Activated naive CD8-positive, alpha-beta T cell treated with anti-CD3 and anti-CD28 coated beads, Interleukin-2, amount 50 U/mL, for 24 hours (primary cell): Measurements from ENCODE around the gene ECPAS.
A peak's percentile ranks its signal among the peaks of the same experiment; 100 is the strongest.
"Not testable (repeated sequence)": the region's sequence is repeated elsewhere in the genome, so short reads cannot be mapped to it uniquely, and the experiment has no call there.

Source experiments
- ATAC-seq: fragments of 150-1000 bp; cut with Tn5 transposase; one replicate; pipeline ENCODE4 v1.10.0; 2021
- DNase-seq: peaks from one replicate; pipeline ENCODE4 v3.0.0; 2021
- H3K27ac Mint-ChIP-seq: one replicate; pipeline ENCODE4 v1.8.0; 2021; ENCODE audit warnings: mild to moderate bottlenecking, mixed read lengths
- H3K27me3 Mint-ChIP-seq: one replicate; pipeline ENCODE4 v1.8.0; 2021; ENCODE audit warnings: mixed read lengths
- H3K36me3 Mint-ChIP-seq: one replicate; pipeline ENCODE4 v1.8.0; 2021; ENCODE audit warnings: low read depth, mixed read lengths
- H3K4me1 Mint-ChIP-seq: one replicate; pipeline ENCODE4 v1.8.0; 2021; ENCODE audit warnings: mixed read lengths
- H3K4me3 Mint-ChIP-seq: one replicate; pipeline ENCODE4 v1.8.0; 2021; ENCODE audit warnings: mild to moderate bottlenecking, moderate library complexity, mixed read lengths
- H3K9me3 Mint-ChIP-seq: one replicate; pipeline ENCODE4 v1.8.0; 2021; ENCODE audit warnings: mixed read lengths

ECPAS gene, protein sequence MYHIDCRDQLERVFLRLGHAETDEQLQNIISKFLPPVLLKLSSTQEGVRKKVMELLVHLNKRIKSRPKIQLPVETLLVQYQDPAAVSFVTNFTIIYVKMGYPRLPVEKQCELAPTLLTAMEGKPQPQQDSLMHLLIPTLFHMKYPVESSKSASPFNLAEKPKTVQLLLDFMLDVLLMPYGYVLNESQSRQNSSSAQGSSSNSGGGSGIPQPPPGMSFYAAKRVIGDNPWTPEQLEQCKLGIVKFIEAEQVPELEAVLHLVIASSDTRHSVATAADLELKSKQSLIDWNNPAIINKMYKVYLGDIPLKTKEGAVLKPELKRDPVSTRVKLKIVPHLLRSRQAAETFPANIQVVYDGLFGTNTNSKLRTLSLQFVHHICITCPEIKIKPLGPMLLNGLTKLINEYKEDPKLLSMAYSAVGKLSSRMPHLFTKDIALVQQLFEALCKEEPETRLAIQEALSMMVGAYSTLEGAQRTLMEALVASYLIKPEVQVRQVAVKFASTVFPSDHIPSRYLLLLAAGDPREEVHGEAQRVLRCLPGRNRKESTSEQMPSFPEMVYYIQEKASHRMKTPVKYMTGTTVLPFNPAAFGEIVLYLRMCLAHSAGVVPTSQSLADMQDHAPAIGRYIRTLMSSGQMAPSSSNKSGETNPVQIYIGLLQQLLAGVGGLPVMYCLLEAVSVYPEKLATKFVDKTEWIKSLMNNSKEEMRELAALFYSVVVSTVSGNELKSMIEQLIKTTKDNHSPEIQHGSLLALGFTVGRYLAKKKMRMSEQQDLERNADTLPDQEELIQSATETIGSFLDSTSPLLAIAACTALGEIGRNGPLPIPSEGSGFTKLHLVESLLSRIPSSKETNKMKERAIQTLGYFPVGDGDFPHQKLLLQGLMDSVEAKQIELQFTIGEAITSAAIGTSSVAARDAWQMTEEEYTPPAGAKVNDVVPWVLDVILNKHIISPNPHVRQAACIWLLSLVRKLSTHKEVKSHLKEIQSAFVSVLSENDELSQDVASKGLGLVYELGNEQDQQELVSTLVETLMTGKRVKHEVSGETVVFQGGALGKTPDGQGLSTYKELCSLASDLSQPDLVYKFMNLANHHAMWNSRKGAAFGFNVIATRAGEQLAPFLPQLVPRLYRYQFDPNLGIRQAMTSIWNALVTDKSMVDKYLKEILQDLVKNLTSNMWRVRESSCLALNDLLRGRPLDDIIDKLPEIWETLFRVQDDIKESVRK (N-terminal part only)

DNA sequence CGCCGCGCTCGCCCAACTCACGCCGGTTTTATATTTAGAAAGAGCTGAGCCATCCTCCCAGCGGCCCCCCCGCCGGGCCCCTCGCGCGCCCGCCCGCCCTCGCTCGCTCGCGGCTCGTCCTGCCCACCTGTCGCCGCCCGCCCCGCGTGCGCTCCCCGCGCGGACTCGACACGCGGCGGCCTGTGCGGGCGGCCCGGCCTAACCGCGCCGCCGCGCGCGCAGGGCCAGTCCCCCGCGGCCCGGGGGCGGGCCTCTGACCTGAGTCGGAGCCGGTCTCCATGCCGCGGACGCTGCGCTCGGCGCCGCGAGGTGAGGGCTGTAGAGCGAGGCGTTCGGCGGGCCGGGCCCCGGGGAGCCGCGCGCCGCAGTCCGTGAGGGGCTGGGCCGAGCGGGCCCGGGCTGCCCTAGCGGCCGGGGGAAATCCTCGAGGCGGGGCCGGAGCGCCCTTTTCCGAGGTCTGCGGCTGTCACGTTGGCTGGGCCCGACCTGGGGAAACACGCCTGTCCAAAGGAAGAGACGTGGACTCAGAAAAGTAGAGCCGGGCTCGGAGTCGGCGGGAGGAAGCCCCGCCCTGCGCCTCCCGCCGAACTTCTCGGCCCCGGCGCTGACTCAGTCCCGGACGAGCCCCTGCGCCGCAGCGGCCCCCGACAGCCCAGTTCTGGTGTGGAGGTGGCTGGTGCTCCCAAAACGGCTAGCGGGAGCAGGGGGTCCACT is at the start of gene ECPAS:
TSS of gene ECPAS (minus strand) at position 526 of the 714 bp plus-strand sequence. CDS start 11,465 bp downstream, outside the sequence.
- ATAC-seq (peak; percentile 76), DNase-seq (peak; percentile 79)
- Mint-ChIP-seq H3K27me3 (no peaks in the 10 kb centered on the region), H3K4me1 (peaks cover 33% of the 10 kb centered on the region), H3K27ac (peak within 1 kb of the TSS; percentile 91), H3K36me3 (peaks cover 10% of the 10 kb centered on the region), H3K9me3 (no peaks in the 10 kb centered on the region), H3K4me3 (peak within 1 kb of the TSS; percentile 84)

DNA sequence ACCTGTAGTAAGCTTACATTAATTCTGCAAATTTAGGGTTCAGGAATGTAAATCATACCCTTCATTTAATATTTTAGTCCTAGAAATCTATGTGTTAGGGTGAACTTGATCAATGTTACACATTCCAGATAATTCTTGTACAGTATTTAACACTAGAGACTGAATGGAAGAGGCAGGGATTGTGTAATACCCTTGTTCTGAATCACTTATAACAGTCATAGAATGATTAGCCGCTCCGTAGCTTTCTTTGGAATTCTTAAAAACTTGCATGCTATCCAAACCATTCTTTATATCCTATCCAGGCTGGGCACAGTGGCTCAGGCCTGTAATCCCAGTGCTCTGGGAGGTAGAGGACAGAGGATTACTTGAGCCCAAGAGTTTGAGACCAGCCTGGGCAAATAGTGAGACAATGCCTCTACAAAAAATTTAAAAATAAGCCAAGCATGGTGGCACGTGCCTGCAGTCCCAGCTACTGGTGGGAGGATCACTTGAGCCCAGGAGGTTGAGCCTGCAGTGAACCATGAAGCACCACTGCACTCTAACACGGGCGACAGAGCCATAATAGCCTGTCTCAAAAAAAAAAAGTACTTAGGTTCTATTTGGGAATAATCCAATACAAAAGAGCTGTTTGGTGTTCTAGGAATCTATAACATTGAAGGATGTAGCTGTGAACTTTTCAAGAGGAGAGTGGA is 49.1 kb upstream of the ECPAS start:
- Mint-ChIP-seq H3K36me3 (peaks cover 51% of the 10 kb centered on the region), H3K4me3 (no peak overlapping the region), H3K27ac (no peak overlapping the region), H3K27me3 (no peaks in the 10 kb centered on the region), H3K9me3 (peaks cover 32% of the 10 kb centered on the region), H3K4me1 (no peaks in the 10 kb centered on the region)
- ATAC-seq (no peak), DNase-seq (no peak)

DNA sequence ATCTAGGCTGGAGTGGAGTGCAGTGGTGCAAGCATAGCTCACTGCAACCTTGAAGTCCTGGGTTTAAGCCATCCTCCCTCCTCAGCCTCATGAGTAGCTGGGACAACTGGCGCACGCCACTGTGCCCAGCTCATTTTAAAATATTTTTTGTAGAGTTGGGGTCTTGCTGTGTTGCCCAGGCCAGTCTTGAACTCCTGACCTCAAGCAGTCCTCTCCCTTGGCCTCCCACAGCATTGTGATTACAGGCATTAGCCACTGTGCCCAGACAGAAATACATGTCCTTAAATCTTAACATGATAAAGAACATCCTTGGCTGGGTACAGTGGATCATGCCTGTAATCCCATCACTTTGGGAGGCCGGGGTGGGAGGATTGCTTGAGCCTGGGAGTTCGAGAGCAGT is 47.5 kb upstream of the ECPAS start:
- Mint-ChIP-seq H3K27me3 (no peaks in the 10 kb centered on the region), H3K4me3 (no peak overlapping the region), H3K9me3 (peaks cover 27% of the 10 kb centered on the region), H3K4me1 (peaks cover 6% of the 10 kb centered on the region), H3K27ac (no peak overlapping the region), H3K36me3 (peaks cover 45% of the 10 kb centered on the region)
- no peak for DNase-seq
- no peak for ATAC-seq

DNA sequence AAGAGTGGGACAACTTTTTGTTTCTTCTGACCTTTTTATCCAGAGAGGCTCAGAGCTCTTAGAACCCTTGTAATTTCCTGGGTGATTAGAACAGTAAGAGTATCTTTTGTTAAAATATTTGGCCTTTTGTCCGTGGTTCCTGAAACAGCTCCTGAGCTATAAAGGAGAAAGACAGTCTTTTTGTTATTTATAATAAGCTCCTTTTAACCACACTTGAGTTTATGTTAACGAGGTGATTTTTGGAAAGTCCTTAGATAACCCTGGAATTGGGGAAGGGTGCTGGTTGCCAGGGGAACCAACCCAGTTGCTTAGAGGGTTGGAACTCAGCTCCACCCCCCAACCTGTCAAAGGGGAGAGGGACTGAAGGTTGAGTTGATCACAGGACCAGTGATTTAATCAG is 45.6 kb upstream of the ECPAS start:
- no peak overlapping the region for H3K4me3 Mint-ChIP-seq
- no peak overlapping the region for H3K27ac Mint-ChIP-seq
- peaks cover 38% of the 10 kb centered on the region for H3K36me3 Mint-ChIP-seq
- H3K4me1 Mint-ChIP-seq: peaks cover 19% of the 10 kb centered on the region
- no peak for DNase-seq
- peaks cover 19% of the 10 kb centered on the region for H3K9me3 Mint-ChIP-seq
- H3K27me3 Mint-ChIP-seq: no peaks in the 10 kb centered on the region
- no peak for ATAC-seq

DNA sequence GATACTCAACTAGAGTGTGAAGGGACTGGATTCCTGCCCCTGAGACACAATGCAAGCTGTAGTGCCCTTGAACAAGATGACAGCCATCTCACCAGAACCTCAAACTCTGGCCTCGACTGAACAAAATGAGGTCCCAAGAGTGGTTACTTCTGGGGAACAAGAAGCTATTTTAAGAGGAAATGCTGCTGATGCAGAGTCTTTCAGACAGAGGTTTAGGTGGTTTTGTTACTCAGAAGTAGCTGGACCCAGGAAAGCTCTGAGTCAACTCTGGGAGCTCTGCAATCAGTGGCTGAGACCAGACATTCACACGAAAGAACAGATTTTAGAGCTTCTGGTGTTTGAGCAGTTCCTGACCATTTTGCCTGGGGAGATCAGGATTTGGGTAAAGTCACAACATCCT is 43.2 kb upstream of the ECPAS start:
- H3K4me1 Mint-ChIP-seq: peaks cover 23% of the 10 kb centered on the region
- DNase-seq (no peak), ATAC-seq (peak; percentile 45)
- H3K27me3 Mint-ChIP-seq: peaks cover 10% of the 10 kb centered on the region
- no peak overlapping the region for H3K4me3 Mint-ChIP-seq
- no peak overlapping the region for H3K27ac Mint-ChIP-seq
- H3K36me3 Mint-ChIP-seq: peaks cover 18% of the 10 kb centered on the region
- peaks cover 9% of the 10 kb centered on the region for H3K9me3 Mint-ChIP-seq

DNA sequence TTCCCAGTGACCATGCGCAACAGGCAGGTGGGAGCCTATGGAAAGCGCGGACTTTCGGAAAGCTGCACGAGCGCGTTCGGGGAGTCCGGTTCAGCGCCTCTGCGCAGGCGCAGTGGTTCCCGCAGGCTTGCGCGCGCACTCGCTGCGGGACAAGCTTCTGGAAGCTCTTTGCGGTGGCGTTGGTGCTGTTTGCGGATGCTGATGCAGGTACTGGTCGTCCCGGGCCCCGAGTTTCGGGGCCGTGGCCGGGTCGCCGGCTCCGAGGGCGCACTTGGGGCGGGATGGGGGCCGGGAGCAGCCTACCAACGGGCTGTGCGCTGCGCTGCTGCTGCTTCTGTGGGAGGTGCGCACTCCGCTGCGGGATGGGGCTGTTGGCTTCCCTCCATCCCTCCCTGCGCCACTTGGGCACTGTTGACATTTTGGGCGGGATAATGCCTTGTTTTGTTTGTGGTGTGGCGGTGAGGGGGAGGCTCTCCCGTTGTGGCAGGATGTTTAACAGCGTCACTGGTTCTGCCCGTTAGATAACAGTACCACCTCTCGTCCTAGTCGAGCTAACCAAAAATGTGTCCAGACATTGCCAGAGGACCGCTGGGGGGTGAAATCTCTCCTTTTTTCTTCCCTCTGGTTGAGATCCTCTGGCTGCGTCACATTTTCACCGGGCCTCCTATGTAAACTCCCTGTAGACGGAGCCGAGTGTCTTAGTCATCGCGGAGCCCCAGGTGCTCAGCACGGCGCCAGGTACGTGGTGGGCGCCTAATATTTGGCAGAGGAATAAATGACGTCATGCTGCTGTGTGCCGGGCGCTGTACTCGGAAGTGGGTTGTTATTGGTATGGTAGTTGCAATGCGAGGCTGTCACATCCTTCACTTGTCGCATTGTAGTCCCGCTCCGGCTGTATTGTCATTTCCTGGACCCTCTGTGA is 41.1 kb upstream of the ECPAS start, which contains the start of gene ZNF483:
TSS of gene ZNF483 (plus strand) at position 124 of the 922 bp plus-strand sequence. CDS start 2,217 bp downstream, outside the sequence.
- Mint-ChIP-seq H3K9me3 (peaks cover 5% of the 10 kb centered on the region), H3K36me3 (peaks cover 12% of the 10 kb centered on the region), H3K4me1 (peaks cover 23% of the 10 kb centered on the region), H3K4me3 (peak within 1 kb of the TSS; percentile 79), H3K27me3 (peaks cover 17% of the 10 kb centered on the region), H3K27ac (peak within 1 kb of the TSS; percentile 43)
- DNase-seq (peak; percentile 71), ATAC-seq (peak; percentile 67)

DNA sequence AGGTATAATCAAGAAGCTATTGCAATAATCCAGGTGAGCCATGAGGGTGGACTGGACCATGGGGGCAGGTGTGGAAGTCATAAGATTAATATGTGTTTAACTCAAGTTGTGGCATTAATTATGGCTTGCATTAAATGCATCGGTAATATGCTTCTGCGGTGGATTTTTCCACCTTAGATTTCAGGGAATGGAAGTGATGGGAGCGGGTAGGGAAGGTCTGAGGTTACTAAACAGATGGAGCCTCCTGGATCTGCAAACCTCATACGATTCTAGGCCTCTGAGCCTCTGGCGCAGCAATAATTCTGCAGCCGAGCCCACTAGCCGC is 40.5 kb upstream of the ECPAS start:
- Mint-ChIP-seq H3K36me3 (peaks cover 10% of the 10 kb centered on the region), H3K9me3 (peaks cover 5% of the 10 kb centered on the region), H3K27me3 (peaks cover 17% of the 10 kb centered on the region), H3K4me3 (peak overlapping the region; percentile 79), H3K4me1 (peaks cover 23% of the 10 kb centered on the region), H3K27ac (peak overlapping the region; percentile 43)
- ATAC-seq (no peak), DNase-seq (no peak)

DNA sequence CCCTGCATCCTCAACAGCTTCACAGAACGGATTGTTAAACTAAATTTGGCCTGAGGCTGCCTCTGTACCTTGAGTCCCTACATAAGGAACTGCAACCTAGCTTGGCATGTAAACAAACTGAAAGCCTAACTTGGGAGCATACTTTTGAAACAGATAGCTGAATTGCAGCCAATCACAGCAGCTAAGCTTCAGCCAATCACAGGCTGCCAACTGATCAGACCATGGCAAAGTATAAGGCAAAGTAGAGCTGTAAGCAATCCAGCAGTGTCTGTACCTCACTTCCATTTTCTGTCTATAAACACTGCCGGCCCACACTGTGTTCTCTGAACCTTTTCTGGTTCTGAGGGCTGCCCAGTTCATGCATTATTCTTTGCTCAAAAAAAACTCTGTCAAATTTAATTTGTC is 31.9 kb upstream of the ECPAS start:
- no peak overlapping the region for H3K4me3 Mint-ChIP-seq
- H3K27me3 Mint-ChIP-seq: peaks cover 10% of the 10 kb centered on the region
- peaks cover 9% of the 10 kb centered on the region for H3K9me3 Mint-ChIP-seq
- H3K36me3 Mint-ChIP-seq: peaks cover 1% of the 10 kb centered on the region
- H3K4me1 Mint-ChIP-seq: no peaks in the 10 kb centered on the region
- DNase-seq (no peak), ATAC-seq (no peak)
- H3K27ac Mint-ChIP-seq: no peak overlapping the region

DNA sequence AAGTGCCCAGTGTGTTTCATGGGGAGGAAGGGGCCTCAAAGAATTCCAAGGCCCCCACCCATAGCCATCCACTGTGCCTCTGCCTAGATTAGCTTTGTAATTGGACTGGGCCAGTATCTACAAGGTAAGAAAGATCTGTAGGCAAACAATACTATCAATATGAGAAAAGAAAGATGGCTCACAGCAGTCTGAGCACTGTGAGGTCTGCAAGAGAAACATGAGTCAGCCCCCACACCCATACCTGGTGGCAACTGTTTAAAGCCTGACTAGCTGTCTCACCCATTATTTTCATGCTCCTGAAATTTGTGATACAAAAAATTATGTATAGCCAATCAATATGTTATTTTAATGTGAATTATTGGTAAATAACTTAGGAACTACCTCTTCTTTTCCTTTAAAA is 30.8 kb upstream of the ECPAS start:
- DNase-seq (no peak), ATAC-seq (no peak)
- H3K27ac Mint-ChIP-seq: no peak overlapping the region
- H3K4me3 Mint-ChIP-seq: no peak overlapping the region
- H3K9me3 Mint-ChIP-seq: peaks cover 16% of the 10 kb centered on the region
- H3K4me1 Mint-ChIP-seq: peaks cover 3% of the 10 kb centered on the region
- peaks cover 2% of the 10 kb centered on the region for H3K36me3 Mint-ChIP-seq
- H3K27me3 Mint-ChIP-seq: peaks cover 5% of the 10 kb centered on the region

DNA sequence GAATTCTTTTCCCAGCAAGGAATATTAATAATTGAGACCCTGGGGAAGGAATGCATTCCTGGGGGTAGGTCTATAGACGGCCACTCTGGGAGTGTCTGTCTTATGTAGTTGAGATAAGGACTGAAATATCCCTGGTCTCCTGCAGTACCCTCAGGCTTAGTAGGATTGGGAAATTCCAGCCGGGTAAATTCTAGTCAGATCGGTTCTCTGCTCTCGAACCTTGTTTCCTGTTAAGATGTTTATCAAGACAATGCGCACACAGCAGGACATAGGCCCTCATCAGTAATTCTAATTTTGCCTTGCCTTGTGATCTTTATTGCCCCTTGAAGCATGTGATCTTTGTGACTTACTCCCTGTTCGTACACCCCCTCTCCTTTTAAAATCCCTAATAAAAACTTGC is 27.4 kb upstream of the ECPAS start:
- not testable (repeated sequence) for H3K4me1 Mint-ChIP-seq, H3K36me3 Mint-ChIP-seq, H3K4me3 Mint-ChIP-seq, H3K27ac Mint-ChIP-seq, H3K27me3 Mint-ChIP-seq, ATAC-seq, DNase-seq
- H3K9me3 Mint-ChIP-seq: peaks cover 18% of the 10 kb centered on the region

DNA sequence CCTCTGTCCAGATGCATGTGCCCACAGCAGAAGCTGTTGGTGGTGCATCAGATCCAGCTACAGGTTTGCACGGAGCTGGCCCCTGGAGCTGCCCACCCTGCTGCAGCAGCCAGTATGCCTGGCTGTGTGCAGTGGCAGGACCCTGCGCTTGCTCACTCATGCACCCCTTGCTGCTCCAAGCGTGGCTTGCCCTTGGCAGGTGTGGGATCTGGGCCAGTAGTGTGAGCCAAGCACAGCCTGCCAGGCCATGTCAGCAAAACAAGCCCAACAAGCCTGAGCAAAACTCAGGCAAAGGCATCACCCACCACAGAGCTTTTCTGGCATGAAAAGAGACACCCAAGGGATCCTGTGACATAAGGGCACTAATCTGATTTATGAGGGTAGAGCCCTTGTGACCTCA is 18.3 kb upstream of the ECPAS start:
- no peak for ATAC-seq
- DNase-seq: no peak
- Mint-ChIP-seq H3K4me1 (peaks cover 5% of the 10 kb centered on the region), H3K36me3 (no peaks in the 10 kb centered on the region), H3K4me3 (no peak overlapping the region), H3K27ac (no peak overlapping the region), H3K9me3 (no peaks in the 10 kb centered on the region), H3K27me3 (peaks cover 4% of the 10 kb centered on the region)

DNA sequence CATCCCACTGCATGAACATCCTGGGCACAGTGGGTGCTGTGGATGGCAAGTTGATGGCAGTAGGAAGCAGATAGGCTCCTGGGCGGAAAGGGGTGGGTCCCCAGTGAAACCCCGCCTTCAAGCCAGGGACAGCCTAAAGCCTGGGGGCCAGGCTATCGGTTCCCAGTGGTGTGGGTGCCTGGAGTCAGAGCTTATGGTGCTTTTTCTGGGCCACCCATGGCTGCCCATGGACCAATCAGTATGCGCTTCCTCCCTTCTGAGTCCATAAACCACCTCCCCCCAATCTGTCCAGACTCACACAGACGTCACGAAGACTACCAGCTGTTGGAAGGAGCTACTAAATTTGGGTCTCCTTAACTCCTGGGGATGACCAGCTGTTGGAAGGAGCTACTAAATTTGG is 17.5 kb upstream of the ECPAS start:
- H3K36me3 Mint-ChIP-seq: no peaks in the 10 kb centered on the region
- no peak for ATAC-seq
- peaks cover 5% of the 10 kb centered on the region for H3K4me1 Mint-ChIP-seq
- H3K27ac Mint-ChIP-seq: no peak overlapping the region
- no peak overlapping the region for H3K4me3 Mint-ChIP-seq
- no peak for DNase-seq
- H3K9me3 Mint-ChIP-seq: no peaks in the 10 kb centered on the region
- H3K27me3 Mint-ChIP-seq: peaks cover 7% of the 10 kb centered on the region
